HG03025 (cell line): ENCODE results near the gene COL11A2.
"Not testable (repeated sequence)": the region's sequence is repeated elsewhere in the genome, so short reads cannot be mapped to it uniquely, and the experiment has no call there.

Source experiments
- ATAC-seq: cut with Tn5 transposase; IDR thresholded peaks from one replicate; pipeline ENCODE4 v1.9.1; 2021; ENCODE audit warnings: mild to moderate bottlenecking, moderate library complexity; ENCODE audit not compliant: unreplicated experiment, low FRiP score

COL11A2 gene

GRCh38 chr6:33192105-33192646, at the start of gene COL11A2:
Gene COL11A2, minus strand, starts transcription at chr6:33192467. Its CDS starts 227 bp downstream, at chr6:33192240.
- ATAC-seq: no peak

- ATAC-seq: no peak
Measured at GRCh38 chr6:33241968-33242367, 49.7 kb upstream of the COL11A2 start.

- ATAC-seq: no peak
Measured at GRCh38 chr6:33237741-33238140, 45.5 kb upstream of the COL11A2 start.

GRCh38 chr6:33236852-33237251, 44.6 kb upstream of the COL11A2 start:
- ATAC-seq: no peak

DNA sequence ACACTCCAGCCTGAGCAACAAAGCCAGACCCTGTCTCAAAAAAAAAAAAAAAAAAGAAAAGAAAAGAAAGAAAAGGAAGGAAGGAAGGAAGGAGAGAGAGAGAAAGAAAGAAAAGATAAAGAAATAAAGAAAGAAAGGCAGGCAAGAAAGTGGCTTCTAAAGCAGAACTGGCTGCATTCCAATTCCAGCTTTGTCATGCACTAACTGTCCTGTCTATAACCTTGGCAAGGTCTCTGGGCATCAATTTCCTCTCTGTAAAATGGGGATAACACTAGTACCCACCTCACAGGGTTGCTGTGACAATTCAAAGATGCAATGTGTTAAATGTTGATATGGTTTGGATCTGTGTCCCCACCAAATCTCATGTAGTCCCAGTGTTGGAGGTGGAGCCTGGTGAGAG, 44.1 kb upstream of the COL11A2 start:
- ATAC-seq: no peak

GRCh38 chr6:33235221-33235634, 43.0 kb upstream of the COL11A2 start:
- no peak for ATAC-seq

- ATAC-seq: not testable (repeated sequence)
Measured at GRCh38 chr6:33226503-33227120, 34.3 kb upstream of the COL11A2 start.

- ATAC-seq: no peak
Measured at GRCh38 chr6:33217681-33218080, 25.4 kb upstream of the COL11A2 start.

DNA sequence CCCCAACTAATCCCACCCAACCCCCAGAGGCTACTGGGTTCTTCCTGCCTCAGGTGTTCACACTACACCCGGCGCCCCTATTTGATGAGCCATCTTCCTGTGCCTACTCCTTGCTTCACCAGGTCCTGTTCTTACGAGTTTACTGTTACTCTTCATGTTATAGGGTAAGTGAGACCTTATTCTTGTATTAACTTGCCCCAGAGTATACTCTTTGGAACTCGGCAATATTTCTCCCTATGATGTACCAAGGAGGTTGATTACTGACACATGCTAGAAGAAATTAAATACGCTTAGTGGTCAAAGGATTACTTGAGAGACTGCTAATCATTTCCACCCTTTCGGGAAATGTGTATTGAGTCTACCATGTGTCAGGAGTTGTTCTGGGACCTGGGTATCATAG, 25.0 kb upstream of the COL11A2 start:
- no peak for ATAC-seq

DNA sequence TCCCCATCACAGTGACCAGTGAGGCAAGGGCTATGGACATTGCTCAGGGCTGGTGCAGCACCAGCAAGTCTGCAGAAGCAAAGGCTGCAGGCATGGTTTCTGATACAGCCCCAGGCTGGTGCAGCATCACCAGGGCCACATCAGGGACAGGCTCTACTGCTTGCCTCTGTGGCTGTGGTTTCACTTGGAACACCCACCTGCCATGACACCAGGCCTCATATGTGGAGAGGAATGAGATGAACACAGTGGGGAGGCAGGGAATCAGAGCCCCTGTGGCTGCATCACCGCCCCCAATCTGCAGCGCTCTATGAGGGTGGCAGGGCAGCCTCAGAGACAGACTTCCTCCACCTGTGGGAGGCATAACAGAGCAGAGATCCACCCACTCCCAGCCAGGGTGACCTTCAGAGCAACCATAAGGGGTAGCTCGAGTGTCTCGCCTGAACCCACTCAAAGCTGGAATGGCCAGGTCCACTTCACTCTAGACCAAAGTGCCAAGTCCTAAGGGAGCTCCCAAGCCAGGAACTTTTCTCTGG, 23.9 kb upstream of the COL11A2 start:
- no peak for ATAC-seq

DNA sequence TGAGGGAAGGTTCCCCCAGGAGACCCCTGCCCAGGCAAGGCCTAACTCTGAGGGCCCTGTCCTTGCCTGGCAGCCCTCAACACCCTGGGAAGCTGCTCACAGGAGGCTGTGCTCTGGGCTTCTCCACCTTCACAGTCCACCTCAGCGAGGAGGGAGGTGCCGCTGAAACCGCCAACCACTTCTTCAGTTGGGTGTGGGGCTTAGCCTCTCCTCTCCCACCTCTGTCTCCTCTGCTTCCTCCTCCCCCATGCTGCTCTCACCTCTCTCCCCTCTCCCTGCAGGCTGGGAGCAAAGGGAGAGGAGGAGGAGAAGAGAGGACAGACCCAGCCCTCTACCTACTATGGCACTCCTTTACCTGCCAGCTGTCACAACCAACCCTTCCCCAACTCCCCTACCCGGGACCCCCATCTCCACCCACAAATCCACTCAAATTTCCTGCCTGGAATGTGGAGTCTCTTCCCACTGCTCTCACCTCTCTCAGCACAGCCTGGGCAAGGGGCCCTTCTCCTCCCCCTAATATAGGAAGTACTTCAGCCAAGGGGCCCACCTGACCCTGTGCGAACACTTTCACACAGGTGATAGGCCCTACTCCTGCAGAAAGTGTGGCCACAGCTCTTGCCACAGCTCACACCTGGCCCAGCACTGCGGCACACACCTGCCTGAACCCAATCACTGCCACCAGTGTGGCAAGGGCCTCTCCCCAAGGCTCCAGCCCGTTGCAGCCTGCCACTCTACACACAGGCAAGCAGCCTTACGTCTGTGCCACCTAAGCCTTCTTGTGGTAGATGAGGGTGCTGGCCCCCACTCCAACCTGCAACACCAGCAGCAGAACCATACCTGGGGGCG, 23.2 kb upstream of the COL11A2 start:
- ATAC-seq: no peak

DNA sequence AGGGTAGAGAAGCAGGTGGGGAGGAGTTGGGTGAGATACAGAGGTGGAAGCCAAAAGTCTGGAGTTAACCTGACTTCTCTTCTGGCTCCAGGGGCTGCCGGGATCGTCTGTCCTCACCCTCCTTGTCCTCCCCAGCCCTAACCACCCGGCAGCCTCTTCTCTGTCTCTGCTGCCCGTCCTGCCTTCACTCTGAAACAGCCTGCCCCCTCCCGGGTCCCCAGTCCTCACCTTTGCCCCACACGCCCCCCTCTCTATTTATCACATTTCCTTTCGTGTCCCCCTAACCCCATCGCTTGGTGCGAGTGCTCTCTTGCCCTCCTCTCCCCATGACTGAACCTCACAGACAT, 21.7 kb upstream of the COL11A2 start:
- no peak for ATAC-seq

DNA sequence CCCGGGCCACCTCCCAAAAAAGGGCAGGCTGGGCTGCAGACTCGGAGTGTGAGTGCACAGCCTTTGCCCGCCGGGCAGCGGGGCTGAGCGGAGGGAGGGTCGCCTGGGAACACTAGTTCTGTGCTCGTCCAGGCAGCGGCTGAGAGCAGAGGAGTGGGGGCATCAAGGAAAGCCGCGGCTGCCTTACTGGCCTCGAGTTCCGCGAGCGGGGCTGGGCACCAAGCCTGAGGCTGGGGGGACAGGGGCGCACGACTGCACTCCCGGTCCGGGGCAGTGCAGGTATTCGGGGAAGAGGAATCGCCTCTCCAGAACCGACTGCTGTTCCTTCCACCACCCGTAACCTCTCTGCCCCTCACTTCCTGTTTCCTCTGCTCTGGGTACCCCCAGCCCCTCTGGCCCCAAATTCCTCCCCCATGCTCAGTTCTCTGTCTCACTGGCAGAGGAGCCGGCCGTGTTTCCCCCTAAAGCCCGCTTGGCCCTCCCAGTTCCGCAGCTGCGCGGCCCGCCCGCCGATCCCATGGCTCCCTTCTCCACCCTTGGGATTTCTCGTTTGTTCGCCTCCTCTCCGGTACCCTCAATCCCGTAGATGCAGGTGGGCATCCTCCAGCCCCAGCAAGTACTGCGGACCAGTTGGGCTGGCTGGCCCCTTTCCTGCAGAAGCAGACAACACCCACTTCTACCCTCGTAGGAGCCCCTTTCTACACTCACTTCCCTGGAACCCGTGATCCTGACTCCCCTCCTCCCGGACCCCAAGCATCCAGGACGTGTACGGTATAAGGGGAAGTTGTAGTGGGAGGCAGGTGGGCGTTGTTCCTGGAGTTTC, 21.1 kb upstream of the COL11A2 start:
- ATAC-seq: no peak

GRCh38 chr6:33212857-33213165, 20.5 kb upstream of the COL11A2 start:
- no peak for ATAC-seq

DNA sequence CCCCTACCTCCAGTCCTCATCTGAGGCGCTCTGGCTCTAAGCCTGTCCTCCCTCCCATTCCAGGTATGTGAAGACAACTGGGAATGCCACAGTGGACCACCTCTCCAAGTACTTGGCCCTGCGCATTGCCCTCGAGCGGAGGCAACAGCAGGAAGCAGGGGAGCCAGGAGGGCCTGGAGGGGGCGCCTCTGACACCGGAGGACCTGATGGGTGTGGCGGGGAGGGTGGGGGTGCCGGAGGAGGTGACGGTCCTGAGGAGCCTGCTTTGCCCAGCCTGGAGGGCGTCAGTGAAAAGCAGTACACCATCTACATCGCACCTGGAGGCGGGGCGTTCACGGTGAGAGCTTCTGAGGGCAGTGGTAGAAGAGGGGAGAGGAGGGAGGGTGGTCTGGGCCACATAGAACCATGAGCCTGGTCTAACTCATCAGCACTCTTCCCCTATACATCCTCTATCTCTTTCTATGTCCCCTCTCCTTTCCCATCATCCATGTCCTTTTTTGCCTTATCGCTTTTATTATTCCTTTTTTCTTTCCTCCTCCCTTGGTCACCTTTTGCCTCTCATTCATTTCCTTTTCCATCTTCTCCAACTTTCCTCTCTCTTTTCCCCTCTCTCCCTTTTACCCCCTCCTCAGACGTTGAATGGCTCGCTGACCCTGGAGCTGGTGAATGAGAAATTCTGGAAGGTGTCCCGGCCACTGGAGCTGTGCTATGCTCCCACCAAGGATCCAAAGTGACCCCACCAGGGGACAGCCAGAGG, 19.6 kb upstream of the COL11A2 start:
- no peak for ATAC-seq

DNA sequence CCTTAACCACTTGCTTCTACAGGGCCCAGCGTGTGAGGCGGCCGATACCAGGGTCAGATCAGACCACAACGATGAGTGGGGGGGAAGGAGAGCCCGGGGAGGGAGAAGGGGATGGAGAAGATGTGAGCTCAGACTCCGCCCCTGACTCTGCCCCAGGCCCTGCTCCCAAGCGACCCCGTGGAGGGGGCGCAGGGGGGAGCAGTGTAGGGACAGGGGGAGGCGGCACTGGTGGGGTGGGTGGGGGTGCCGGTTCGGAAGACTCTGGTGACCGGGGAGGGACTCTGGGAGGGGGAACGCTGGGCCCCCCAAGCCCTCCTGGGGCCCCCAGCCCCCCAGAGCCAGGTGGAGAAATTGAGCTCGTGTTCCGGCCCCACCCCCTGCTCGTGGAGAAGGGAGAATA, 18.9 kb upstream of the COL11A2 start:
- ATAC-seq: no peak

DNA sequence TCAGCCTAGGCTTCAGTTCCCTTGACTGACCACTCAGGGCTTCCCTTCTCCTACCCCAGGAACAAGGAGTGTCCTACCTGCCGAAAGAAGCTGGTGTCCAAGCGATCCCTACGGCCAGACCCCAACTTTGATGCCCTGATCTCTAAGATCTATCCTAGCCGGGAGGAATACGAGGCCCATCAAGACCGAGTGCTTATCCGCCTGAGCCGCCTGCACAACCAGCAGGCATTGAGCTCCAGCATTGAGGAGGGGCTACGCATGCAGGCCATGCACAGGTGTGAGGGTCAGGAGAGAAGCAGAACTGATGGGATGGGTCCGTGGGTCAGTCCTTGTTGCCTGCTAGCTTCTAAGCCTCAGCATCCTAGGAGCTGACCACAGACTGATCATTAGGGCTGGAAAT, 17.6 kb upstream of the COL11A2 start:
- ATAC-seq: no peak

DNA sequence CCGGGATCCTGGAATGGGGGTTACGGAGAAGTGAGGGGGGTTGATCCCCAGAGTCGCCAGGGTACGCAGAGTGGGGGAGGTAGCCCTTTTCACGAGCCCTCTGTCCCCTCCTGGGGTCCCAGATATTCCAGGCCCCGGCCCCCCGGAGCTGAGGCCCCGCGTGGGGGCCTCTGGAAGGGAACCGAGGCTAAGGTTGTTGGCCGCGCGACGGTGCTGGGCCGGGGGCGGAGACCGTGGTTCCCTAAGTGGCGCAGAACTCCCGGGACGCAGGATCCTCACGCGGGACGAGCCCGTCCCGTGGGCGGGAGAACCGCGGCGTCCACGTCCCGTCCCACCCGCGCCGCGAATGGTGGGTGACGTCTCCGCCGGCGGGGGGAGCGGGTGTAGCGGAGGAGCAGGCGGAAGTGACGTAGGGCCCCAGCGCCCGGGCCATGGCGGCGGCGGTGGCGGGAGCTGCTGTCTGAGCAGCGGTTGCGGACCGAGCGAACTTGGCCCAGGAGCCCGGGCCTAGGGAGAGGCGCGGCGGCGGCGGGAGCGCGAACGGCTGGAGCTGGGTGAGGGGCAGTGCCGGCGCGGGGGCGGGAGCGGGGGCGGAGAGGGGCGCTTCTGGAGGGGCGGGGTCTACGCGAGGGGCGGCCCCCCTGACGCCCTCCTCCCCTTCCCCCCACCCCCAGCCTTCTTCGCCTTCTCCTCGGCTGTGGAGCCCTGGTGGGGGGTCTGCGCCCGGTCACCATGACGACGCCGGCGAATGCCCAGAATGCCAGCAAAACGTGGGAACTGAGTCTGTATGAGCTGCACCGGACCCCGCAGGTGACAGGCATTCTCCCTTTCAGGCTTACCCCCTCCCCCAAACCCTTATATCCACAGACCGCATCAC, 16.1 kb upstream of the COL11A2 start, which contains the start of gene RING1:
Gene RING1, plus strand, starts transcription at position 410 of the 877 bp plus-strand sequence. Its CDS starts 323 bp downstream, at position 733.
- no peak for ATAC-seq

DNA sequence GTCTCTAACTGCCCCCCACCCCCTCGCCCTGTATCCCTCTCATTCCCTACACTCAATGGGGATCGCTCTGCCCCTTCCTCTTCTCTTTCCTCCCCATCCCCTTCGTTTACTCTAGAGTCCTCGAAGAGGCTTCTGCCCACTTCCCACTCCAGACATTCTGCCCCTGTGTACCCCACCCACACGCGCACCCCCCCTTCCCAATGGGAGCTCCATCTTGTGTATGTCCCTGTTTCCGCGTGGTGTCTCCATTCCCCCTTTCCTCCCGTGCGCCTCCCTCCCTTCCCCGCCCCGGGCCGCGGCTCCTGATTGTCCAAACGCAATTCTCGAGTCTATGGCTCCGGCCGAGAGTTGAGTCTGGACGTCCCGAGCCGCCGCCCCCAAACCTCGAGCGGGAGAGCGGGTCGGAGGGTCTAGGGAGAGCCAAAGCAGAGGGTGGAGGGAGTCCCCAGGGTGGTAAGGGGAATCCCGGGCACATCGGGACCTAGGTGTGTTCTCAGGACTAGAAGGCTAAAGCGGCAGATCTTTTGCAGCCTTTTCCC, 15.4 kb upstream of the COL11A2 start:
- ATAC-seq: no peak
